Memory B cell (primary cell): ENCODE measurements around the gene TVP23A.
A peak's percentile ranks its signal among the peaks of the same experiment; 100 is the strongest.
"Not testable (repeated sequence)": the region's sequence is repeated elsewhere in the genome, so short reads cannot be mapped to it uniquely, and the experiment has no call there.

ENCODE experiments used
- ATAC-seq: fragments of 150-1000 bp; cut with Tn5 transposase; 2 replicates; pipeline ENCODE4 v1.10.0; 2021; ENCODE audit warnings: low read depth, mild to moderate bottlenecking, moderate library complexity
- DNase-seq, 2 donors: peaks; one replicate each; pipeline ENCODE4 v3.0.0; 2022; ENCODE audit warnings: low spot score in 2 of 2
- H3K27ac Mint-ChIP-seq: one replicate; pipeline ENCODE4 v1.8.0; 2022; ENCODE audit warnings: mild to moderate bottlenecking, moderate library complexity, mixed read lengths
- H3K27me3 Mint-ChIP-seq: one replicate; pipeline ENCODE4 v1.8.0; 2022; ENCODE audit warnings: mixed read lengths
- H3K36me3 Mint-ChIP-seq: one replicate; pipeline ENCODE4 v1.8.0; 2022; ENCODE audit warnings: mild to moderate bottlenecking, mixed read lengths
- H3K4me1 Mint-ChIP-seq: one replicate; pipeline ENCODE4 v1.8.0; 2022; ENCODE audit warnings: mixed read lengths
- H3K4me3 Mint-ChIP-seq: one replicate; pipeline ENCODE4 v1.8.0; 2022; ENCODE audit warnings: mild to moderate bottlenecking, moderate library complexity, mixed read lengths
- H3K9me3 Mint-ChIP-seq: one replicate; pipeline ENCODE4 v1.8.0; 2022; ENCODE audit warnings: mixed read lengths

TVP23A gene

GRCh38 chr16:10830240-10830639 lies 11.6 kb upstream of the TVP23A start:
- H3K9me3 Mint-ChIP-seq, H3K36me3 Mint-ChIP-seq, ATAC-seq, H3K27ac Mint-ChIP-seq, H3K27me3 Mint-ChIP-seq, DNase-seq, H3K4me3 Mint-ChIP-seq: not testable (repeated sequence)
- peaks cover 21% of the 10 kb centered on the region for H3K4me1 Mint-ChIP-seq

GRCh38 chr16:10829390-10830098 lies 10.9 kb upstream of the TVP23A start:
- not testable (repeated sequence) for H3K4me3 Mint-ChIP-seq, H3K36me3 Mint-ChIP-seq, H3K9me3 Mint-ChIP-seq, H3K27me3 Mint-ChIP-seq, ATAC-seq, H3K27ac Mint-ChIP-seq, DNase-seq
- peaks cover 19% of the 10 kb centered on the region for H3K4me1 Mint-ChIP-seq

- no peak for ATAC-seq
Measured at GRCh38 chr16:10828851-10829366, 10.3 kb upstream of the TVP23A start.

GRCh38 chr16:10827691-10828341 lies 9.2 kb upstream of the TVP23A start:
- Mint-ChIP-seq H3K4me1 (peaks cover 14% of the 10 kb centered on the region), H3K9me3 (no peaks in the 10 kb centered on the region), H3K36me3 (no peaks in the 10 kb centered on the region), H3K27me3 (no peaks in the 10 kb centered on the region), H3K4me3 (no peak overlapping the region), H3K27ac (peak overlapping the region; percentile 49)
- DNase-seq (no peak), ATAC-seq (no peak)

More at GRCh38 chr16:10828851-10829366, 10.3 kb upstream of the TVP23A start:
- no peak for DNase-seq
- H3K4me3 Mint-ChIP-seq = no peak overlapping the region
- no peaks in the 10 kb centered on the region for H3K27me3 Mint-ChIP-seq
- no peaks in the 10 kb centered on the region for H3K36me3 Mint-ChIP-seq
- no peaks in the 10 kb centered on the region for H3K9me3 Mint-ChIP-seq
- peak overlapping the region; percentile 49 for H3K27ac Mint-ChIP-seq
- peaks cover 14% of the 10 kb centered on the region for H3K4me1 Mint-ChIP-seq

GRCh38 chr16:10824111-10824893 lies 5.7 kb upstream of the TVP23A start:
- Mint-ChIP-seq H3K9me3 (no peaks in the 10 kb centered on the region), H3K4me1 (peaks cover 11% of the 10 kb centered on the region), H3K36me3 (no peaks in the 10 kb centered on the region), H3K4me3 (no peak overlapping the region), H3K27me3 (no peaks in the 10 kb centered on the region), H3K27ac (no peak overlapping the region)
- no peak for ATAC-seq
- DNase-seq = no peak

GRCh38 chr16:10822702-10823101 lies 4.1 kb upstream of the TVP23A start:
- H3K4me3 Mint-ChIP-seq = no peak overlapping the region
- DNase-seq (no peak), ATAC-seq (no peak)
- no peaks in the 10 kb centered on the region for H3K27me3 Mint-ChIP-seq
- no peaks in the 10 kb centered on the region for H3K36me3 Mint-ChIP-seq
- peaks cover 4% of the 10 kb centered on the region for H3K4me1 Mint-ChIP-seq
- no peaks in the 10 kb centered on the region for H3K9me3 Mint-ChIP-seq
- peak overlapping the region; percentile 31 for H3K27ac Mint-ChIP-seq

GRCh38 chr16:10820546-10820945 lies 2.0 kb upstream of the TVP23A start:
- no peak for ATAC-seq
- Mint-ChIP-seq H3K4me1 (peaks cover 4% of the 10 kb centered on the region), H3K27ac (peak overlapping the region; percentile 4), H3K9me3 (no peaks in the 10 kb centered on the region), H3K4me3 (no peak overlapping the region), H3K27me3 (no peaks in the 10 kb centered on the region), H3K36me3 (no peaks in the 10 kb centered on the region)
- no peak for DNase-seq

GRCh38 chr16:10817514-10817913 lies 1.1 kb downstream of the TVP23A start:
- Mint-ChIP-seq H3K27me3 (no peaks in the 10 kb centered on the region), H3K9me3 (no peaks in the 10 kb centered on the region), H3K4me1 (peaks cover 16% of the 10 kb centered on the region), H3K36me3 (no peaks in the 10 kb centered on the region), H3K4me3 (no peak overlapping the region), H3K27ac (no peak overlapping the region)
- ATAC-seq (no peak), DNase-seq (no peak)

- Mint-ChIP-seq H3K4me3 (no peak overlapping the region), H3K27me3 (no peaks in the 10 kb centered on the region), H3K36me3 (no peaks in the 10 kb centered on the region), H3K9me3 (no peaks in the 10 kb centered on the region), H3K4me1 (peaks cover 20% of the 10 kb centered on the region), H3K27ac (no peak overlapping the region)
- DNase-seq (no peak), ATAC-seq (no peak)
Measured at GRCh38 chr16:10813099-10813455, 5.5 kb downstream of the TVP23A start.

- ATAC-seq (peak; percentile 78), DNase-seq (no peak)
- H3K4me1 Mint-ChIP-seq = peaks cover 24% of the 10 kb centered on the region
- H3K27me3 Mint-ChIP-seq = no peaks in the 10 kb centered on the region
- no peaks in the 10 kb centered on the region for H3K9me3 Mint-ChIP-seq
- H3K27ac Mint-ChIP-seq = no peak overlapping the region
- H3K36me3 Mint-ChIP-seq = no peaks in the 10 kb centered on the region
- peak overlapping the region; percentile 16 for H3K4me3 Mint-ChIP-seq
Measured at GRCh38 chr16:10812312-10813098, 6.1 kb downstream of the TVP23A start.

GRCh38 chr16:10809706-10810105 lies 8.9 kb downstream of the TVP23A start:
- H3K36me3 Mint-ChIP-seq = no peaks in the 10 kb centered on the region
- no peak overlapping the region for H3K27ac Mint-ChIP-seq
- ATAC-seq (no peak), DNase-seq (no peak)
- H3K9me3 Mint-ChIP-seq = no peaks in the 10 kb centered on the region
- no peaks in the 10 kb centered on the region for H3K27me3 Mint-ChIP-seq
- no peak overlapping the region for H3K4me3 Mint-ChIP-seq
- H3K4me1 Mint-ChIP-seq = peaks cover 32% of the 10 kb centered on the region

- H3K36me3 Mint-ChIP-seq = no peaks in the 10 kb centered on the region
- no peak for DNase-seq
- H3K27ac Mint-ChIP-seq = no peak overlapping the region
- H3K27me3 Mint-ChIP-seq = no peaks in the 10 kb centered on the region
- no peak overlapping the region for H3K4me3 Mint-ChIP-seq
- no peaks in the 10 kb centered on the region for H3K9me3 Mint-ChIP-seq
- H3K4me1 Mint-ChIP-seq = peaks cover 32% of the 10 kb centered on the region
- ATAC-seq = peak; percentile 60
Measured at GRCh38 chr16:10808850-10809249, 9.7 kb downstream of the TVP23A start.

- H3K4me3 Mint-ChIP-seq = no peak overlapping the region
- H3K9me3 Mint-ChIP-seq = no peaks in the 10 kb centered on the region
- H3K27ac Mint-ChIP-seq = no peak overlapping the region
- H3K36me3 Mint-ChIP-seq = no peaks in the 10 kb centered on the region
- DNase-seq = no peak
- peaks cover 32% of the 10 kb centered on the region for H3K4me1 Mint-ChIP-seq
- H3K27me3 Mint-ChIP-seq = no peaks in the 10 kb centered on the region
- ATAC-seq = no peak
Measured at GRCh38 chr16:10808218-10808617, 10.4 kb downstream of the TVP23A start.
